ENCODE measurements around the gene HMCES. TPM values are rescaled to one million over a fixed set of nuclear protein-coding genes. Genes with fewer than 3 reads are reported as not detected.

Gene HMCES
- 63.6 and 70.7 TPM in 2 replicates for total RNA-seq

- peak; percentile 93 for DNase-seq (ENCODE audit: low spot score)
- Mint-ChIP-seq H3K36me3 (ENCODE audit: low read depth) (peaks cover 71% of the 10 kb centered on the region), H3K27ac (peak within 1 kb of the TSS; percentile 96), H3K27me3 (ENCODE audit: low read depth) (no peaks in the 10 kb centered on the region), H3K4me1 (ENCODE audit: low read depth) (peaks cover 42% of the 10 kb centered on the region), H3K9me3 (no peaks in the 10 kb centered on the region), H3K4me3 (ENCODE audit: low read depth) (peak within 1 kb of the TSS; percentile 98)
- intact Hi-C loops (cut with micrococcal nuclease): loop anchor here (2.0 kb wide), 2 partner anchors 30 to 162 kb away; partner anchors contain the start of genes COPG1 and IFT122
Measured at GRCh38 chr3:129278439-129278965, at the start of gene HMCES. Gene HMCES (plus strand): TSS chr3:129278870. CDS start chr3:129279733, 863 bp downstream.

- no peak for DNase-seq (ENCODE audit: low spot score)
- intact Hi-C loops (cut with micrococcal nuclease): no loop called here
- H3K9me3 Mint-ChIP-seq: no peaks in the 10 kb centered on the region
- no peaks in the 10 kb centered on the region for H3K36me3 Mint-ChIP-seq (ENCODE audit: low read depth)
- H3K27ac Mint-ChIP-seq: peak overlapping the region; percentile 73
- no peak overlapping the region for H3K4me3 Mint-ChIP-seq (ENCODE audit: low read depth)
- no peaks in the 10 kb centered on the region for H3K27me3 Mint-ChIP-seq (ENCODE audit: low read depth)
- H3K4me1 Mint-ChIP-seq (ENCODE audit: low read depth): peaks cover 61% of the 10 kb centered on the region
Measured at GRCh38 chr3:129228891-129229585, 49.6 kb upstream of the HMCES start.

- Mint-ChIP-seq H3K36me3 (ENCODE audit: low read depth) (peaks cover under 1% of the 10 kb centered on the region), H3K9me3 (no peaks in the 10 kb centered on the region), H3K4me1 (ENCODE audit: low read depth) (peaks cover 64% of the 10 kb centered on the region), H3K27me3 (ENCODE audit: low read depth) (no peaks in the 10 kb centered on the region), H3K27ac (peak overlapping the region; percentile 92), H3K4me3 (ENCODE audit: low read depth) (peak overlapping the region; percentile 44)
- peak; percentile 43 for DNase-seq (ENCODE audit: low spot score)
- intact Hi-C loops (cut with micrococcal nuclease): loop anchor here (1.0 to 10.0 kb wide), 3 partner anchors 9 to 426 kb away; no protein-coding TSS in a partner anchor
Measured at GRCh38 chr3:129230311-129231019, 48.2 kb upstream of the HMCES start.

GRCh38 chr3:129231331-129232119 lies 47.1 kb upstream of the HMCES start:
- Mint-ChIP-seq H3K4me3 (ENCODE audit: low read depth) (peak overlapping the region; percentile 43), H3K36me3 (ENCODE audit: low read depth) (peaks cover 4% of the 10 kb centered on the region), H3K27ac (peak overlapping the region; percentile 73), H3K27me3 (ENCODE audit: low read depth) (no peaks in the 10 kb centered on the region), H3K9me3 (no peaks in the 10 kb centered on the region), H3K4me1 (ENCODE audit: low read depth) (peaks cover 62% of the 10 kb centered on the region)
- no peak for DNase-seq (ENCODE audit: low spot score)
- intact Hi-C loops (cut with micrococcal nuclease): loop anchor here (10.0 kb wide), 1 partner anchor 427 kb away; no protein-coding TSS in a partner anchor

GRCh38 chr3:129233538-129233937 lies 45.1 kb upstream of the HMCES start:
- DNase-seq (ENCODE audit: low spot score): no peak
- Mint-ChIP-seq H3K27ac (peak overlapping the region; percentile 73), H3K4me3 (ENCODE audit: low read depth) (no peak overlapping the region)

GRCh38 chr3:129234441-129234840 lies 44.2 kb upstream of the HMCES start:
- H3K4me3 Mint-ChIP-seq (ENCODE audit: low read depth): no peak overlapping the region
- peaks cover 59% of the 10 kb centered on the region for H3K4me1 Mint-ChIP-seq (ENCODE audit: low read depth)
- peaks cover 4% of the 10 kb centered on the region for H3K36me3 Mint-ChIP-seq (ENCODE audit: low read depth)
- DNase-seq (ENCODE audit: low spot score): no peak
- H3K27ac Mint-ChIP-seq: peak overlapping the region; percentile 74
- no peaks in the 10 kb centered on the region for H3K9me3 Mint-ChIP-seq
- intact Hi-C loops (cut with micrococcal nuclease): loop anchor here (10.0 kb wide), 1 partner anchor 430 kb away; no protein-coding TSS in a partner anchor
- no peaks in the 10 kb centered on the region for H3K27me3 Mint-ChIP-seq (ENCODE audit: low read depth)

More at GRCh38 chr3:129233538-129233937, 45.1 kb upstream of the HMCES start:
- no peaks in the 10 kb centered on the region for H3K9me3 Mint-ChIP-seq
- intact Hi-C loops (cut with micrococcal nuclease): loop anchor here (10.0 kb wide), 1 partner anchor 429 kb away; no protein-coding TSS in a partner anchor
- no peaks in the 10 kb centered on the region for H3K27me3 Mint-ChIP-seq (ENCODE audit: low read depth)
- H3K36me3 Mint-ChIP-seq (ENCODE audit: low read depth): peaks cover 4% of the 10 kb centered on the region
- H3K4me1 Mint-ChIP-seq (ENCODE audit: low read depth): peaks cover 58% of the 10 kb centered on the region

GRCh38 chr3:129235344-129235917 lies 43.2 kb upstream of the HMCES start:
- peak overlapping the region; percentile 54 for H3K27ac Mint-ChIP-seq
- no peaks in the 10 kb centered on the region for H3K9me3 Mint-ChIP-seq
- H3K4me3 Mint-ChIP-seq (ENCODE audit: low read depth): no peak overlapping the region
- no peak for DNase-seq (ENCODE audit: low spot score)
- H3K4me1 Mint-ChIP-seq (ENCODE audit: low read depth): peaks cover 58% of the 10 kb centered on the region
- H3K27me3 Mint-ChIP-seq (ENCODE audit: low read depth): no peaks in the 10 kb centered on the region
- intact Hi-C loops (cut with micrococcal nuclease): loop anchor here (10.0 kb wide), 1 partner anchor 431 kb away; no protein-coding TSS in a partner anchor
- H3K36me3 Mint-ChIP-seq (ENCODE audit: low read depth): peaks cover 4% of the 10 kb centered on the region

GRCh38 chr3:129238945-129239705 lies 39.5 kb upstream of the HMCES start:
- intact Hi-C loops (cut with micrococcal nuclease): loop anchor here (1.0 to 10.0 kb wide), 5 partner anchors 9 to 434 kb away; no protein-coding TSS in a partner anchor
- Mint-ChIP-seq H3K4me3 (ENCODE audit: low read depth) (peak overlapping the region; percentile 43), H3K27ac (peak overlapping the region; percentile 93), H3K4me1 (ENCODE audit: low read depth) (peaks cover 40% of the 10 kb centered on the region), H3K27me3 (ENCODE audit: low read depth) (no peaks in the 10 kb centered on the region), H3K9me3 (no peaks in the 10 kb centered on the region), H3K36me3 (ENCODE audit: low read depth) (peaks cover 7% of the 10 kb centered on the region)
- DNase-seq (ENCODE audit: low spot score): peak; percentile 53

GRCh38 chr3:129239991-129240390 lies 38.7 kb upstream of the HMCES start:
- DNase-seq (ENCODE audit: low spot score): no peak
- no peaks in the 10 kb centered on the region for H3K9me3 Mint-ChIP-seq
- peak overlapping the region; percentile 92 for H3K27ac Mint-ChIP-seq
- peaks cover 36% of the 10 kb centered on the region for H3K4me1 Mint-ChIP-seq (ENCODE audit: low read depth)
- no peak overlapping the region for H3K4me3 Mint-ChIP-seq (ENCODE audit: low read depth)
- no peaks in the 10 kb centered on the region for H3K27me3 Mint-ChIP-seq (ENCODE audit: low read depth)
- peaks cover 7% of the 10 kb centered on the region for H3K36me3 Mint-ChIP-seq (ENCODE audit: low read depth)
- intact Hi-C loops (cut with micrococcal nuclease): loop anchor here (1.0 to 10.0 kb wide), 5 partner anchors 10 to 435 kb away; no protein-coding TSS in a partner anchor

- intact Hi-C loops (cut with micrococcal nuclease): no loop called here
- Mint-ChIP-seq H3K36me3 (ENCODE audit: low read depth) (peaks cover 7% of the 10 kb centered on the region), H3K4me3 (ENCODE audit: low read depth) (no peak overlapping the region), H3K27ac (peak overlapping the region; percentile 92), H3K4me1 (ENCODE audit: low read depth) (peaks cover 35% of the 10 kb centered on the region), H3K9me3 (no peaks in the 10 kb centered on the region), H3K27me3 (ENCODE audit: low read depth) (no peaks in the 10 kb centered on the region)
- no peak for DNase-seq (ENCODE audit: low spot score)
Measured at GRCh38 chr3:129240436-129240835, 38.2 kb upstream of the HMCES start.

- no peaks in the 10 kb centered on the region for H3K9me3 Mint-ChIP-seq
- DNase-seq (ENCODE audit: low spot score): no peak
- H3K4me3 Mint-ChIP-seq (ENCODE audit: low read depth): no peak overlapping the region
- H3K27ac Mint-ChIP-seq: no peak overlapping the region
- no peaks in the 10 kb centered on the region for H3K27me3 Mint-ChIP-seq (ENCODE audit: low read depth)
- intact Hi-C loops (cut with micrococcal nuclease): loop anchor here (1.0 to 5.0 kb wide), 2 partner anchors 84 to 368 kb away; partner anchors contain the start of genes ACAD9 and ISY1
- peaks cover 7% of the 10 kb centered on the region for H3K36me3 Mint-ChIP-seq (ENCODE audit: low read depth)
- peaks cover 32% of the 10 kb centered on the region for H3K4me1 Mint-ChIP-seq (ENCODE audit: low read depth)
Measured at GRCh38 chr3:129245141-129245540, 33.5 kb upstream of the HMCES start.

All from activated T-helper 2 cell treated with anti-CD3 and anti-CD28 coated beads, Interferon-gamma antibody, Interleukin-2, Interleukin-4, amounts not matched to agents 10 μg/mL and 5 μg/mL and 100 μg/mL, durations not matched to agents 14 hours and 24 hours and 36 hours (primary cell).